HL-60 (cell line): ENCODE measurements around the gene TMEM236.

Source experiments
- POLR2AphosphoS5 ChIP-seq: IDR thresholded peaks from 2 replicates; pipeline ENCODE4 v1.6.1; 2012; ENCODE audit warnings: low read depth
- TF ChIP-seq, protein P1 (sequence below): IDR thresholded peaks from one replicate; pipeline ENCODE4 v1.5.1; 2011; ENCODE audit warnings: low read length, control low read depth, inconsistent platforms; ENCODE audit not compliant: insufficient read depth

DNA sequence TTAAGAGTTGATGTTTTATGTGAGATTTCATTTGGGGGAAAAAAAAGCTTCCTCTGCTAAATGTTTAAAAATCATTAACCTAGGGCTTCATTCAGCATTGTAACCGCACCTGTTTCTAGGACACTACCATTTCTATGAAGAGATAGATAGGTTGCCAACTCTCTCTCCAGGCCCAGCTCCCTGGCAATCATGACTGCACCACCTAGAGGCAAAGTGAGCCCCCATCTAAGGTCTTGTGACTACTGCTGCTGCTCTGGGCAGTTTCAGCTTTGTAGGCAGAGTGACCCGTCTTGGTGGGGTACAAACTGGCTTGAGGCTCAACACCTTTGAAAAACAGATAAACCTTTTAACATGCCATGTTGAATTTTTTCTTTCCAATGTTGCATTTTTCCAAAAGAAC lies 29.9 kb downstream of the TMEM236 start:
- TF ChIP-seq, protein P1, sequence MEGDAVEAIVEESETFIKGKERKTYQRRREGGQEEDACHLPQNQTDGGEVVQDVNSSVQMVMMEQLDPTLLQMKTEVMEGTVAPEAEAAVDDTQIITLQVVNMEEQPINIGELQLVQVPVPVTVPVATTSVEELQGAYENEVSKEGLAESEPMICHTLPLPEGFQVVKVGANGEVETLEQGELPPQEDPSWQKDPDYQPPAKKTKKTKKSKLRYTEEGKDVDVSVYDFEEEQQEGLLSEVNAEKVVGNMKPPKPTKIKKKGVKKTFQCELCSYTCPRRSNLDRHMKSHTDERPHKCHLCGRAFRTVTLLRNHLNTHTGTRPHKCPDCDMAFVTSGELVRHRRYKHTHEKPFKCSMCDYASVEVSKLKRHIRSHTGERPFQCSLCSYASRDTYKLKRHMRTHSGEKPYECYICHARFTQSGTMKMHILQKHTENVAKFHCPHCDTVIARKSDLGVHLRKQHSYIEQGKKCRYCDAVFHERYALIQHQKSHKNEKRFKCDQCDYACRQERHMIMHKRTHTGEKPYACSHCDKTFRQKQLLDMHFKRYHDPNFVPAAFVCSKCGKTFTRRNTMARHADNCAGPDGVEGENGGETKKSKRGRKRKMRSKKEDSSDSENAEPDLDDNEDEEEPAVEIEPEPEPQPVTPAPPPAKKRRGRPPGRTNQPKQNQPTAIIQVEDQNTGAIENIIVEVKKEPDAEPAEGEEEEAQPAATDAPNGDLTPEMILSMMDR = no peak
- no peak for TF ChIP-seq POLR2AphosphoS5
